Dermis blood vessel endothelial cell (primary cell): ENCODE measurements around the gene TNS3. TPM values are rescaled to one million over a fixed set of nuclear protein-coding genes. Genes with fewer than 3 reads are reported as not detected.

Experiments
- DNase-seq: peaks from one replicate; pipeline ENCODE4 v3.0.0; 2010
- total RNA-seq: library from RNA; depleted of rRNA; stranded (reverse); fragments of >200 nt; gene quantifications from 2 replicates; pipeline ENCODE4 v1.2.3, GENCODE V29; 2014

Gene TNS3
- total RNA-seq, 1 donor from 2014 or later: 11.7 TPM

- peak; percentile 9 for DNase-seq
Observed at GRCh38 chr7:47337531-47337930, 244.4 kb downstream of the TNS3 start.

GRCh38 chr7:47336472-47337425 lies 245.2 kb downstream of the TNS3 start:
- no peak for DNase-seq

GRCh38 chr7:47335557-47336471 lies 246.1 kb downstream of the TNS3 start:
- DNase-seq: no peak

GRCh38 chr7:47335071-47335470 lies 246.8 kb downstream of the TNS3 start:
- no peak for DNase-seq

GRCh38 chr7:47333959-47334358 lies 248.0 kb downstream of the TNS3 start:
- DNase-seq: no peak

- no peak for DNase-seq
Observed at GRCh38 chr7:47333554-47333887, 248.4 kb downstream of the TNS3 start.

- no peak for DNase-seq
Observed at GRCh38 chr7:47332681-47333553, 249.0 kb downstream of the TNS3 start.

GRCh38 chr7:47332213-47332612 lies 249.7 kb downstream of the TNS3 start:
- DNase-seq: no peak

- DNase-seq: no peak
Observed at GRCh38 chr7:47331179-47331565, 250.7 kb downstream of the TNS3 start.

- DNase-seq: no peak
Observed at GRCh38 chr7:47330561-47331178, 251.2 kb downstream of the TNS3 start.

- no peak for DNase-seq
Observed at GRCh38 chr7:47330026-47330425, 251.9 kb downstream of the TNS3 start.

- peak; percentile 65 for DNase-seq
Observed at GRCh38 chr7:47329320-47329926, 252.5 kb downstream of the TNS3 start.

GRCh38 chr7:47328392-47329319 lies 253.3 kb downstream of the TNS3 start:
- DNase-seq: no peak

GRCh38 chr7:47327698-47328391 lies 254.1 kb downstream of the TNS3 start:
- peak; percentile 61 for DNase-seq

- DNase-seq: no peak
Observed at GRCh38 chr7:47327346-47327697, 254.6 kb downstream of the TNS3 start.

GRCh38 chr7:47326808-47327207 lies 255.1 kb downstream of the TNS3 start:
- no peak for DNase-seq

GRCh38 chr7:47326220-47326619 lies 255.7 kb downstream of the TNS3 start:
- DNase-seq: peak; percentile 54

- DNase-seq: no peak
Observed at GRCh38 chr7:47325337-47325736, 256.6 kb downstream of the TNS3 start.

GRCh38 chr7:47323904-47324303 lies 258.0 kb downstream of the TNS3 start:
- no peak for DNase-seq

GRCh38 chr7:47322731-47323130 lies 259.2 kb downstream of the TNS3 start:
- DNase-seq: no peak
